Brain microvascular endothelial cell (primary cell): Measurements from ENCODE around the gene GABRD.

ENCODE experiments used
- DNase-seq: peaks from one replicate; pipeline ENCODE4 v3.0.0-alpha.2; 2020
- H3K27ac ChIP-seq: fragments of 250-450 bp; sonication (Bioruptor Pico); 2 replicates; pipeline ENCODE4 v1.5.1; 2020; ENCODE audit warnings: mild to moderate bottlenecking, moderate library complexity
- H3K27me3 ChIP-seq: fragments of 250-450 bp; sonication (Bioruptor Pico); replicated peaks from 2 replicates; pipeline ENCODE4 v1.5.1; 2020; ENCODE audit warnings: mild to moderate bottlenecking
- H3K36me3 ChIP-seq: fragments of 250-450 bp; sonication (Bioruptor Pico); replicated peaks from 2 replicates; pipeline ENCODE4 v1.5.1; 2020; ENCODE audit warnings: mild to moderate bottlenecking
- H3K4me3 ChIP-seq: 2 replicates; pipeline ENCODE4 v1.5.1; 2011; ENCODE audit warnings: low read depth, mild to moderate bottlenecking, control low read depth, low read length, moderate library complexity
- in situ Hi-C: cut with HindIII; loops from 2 replicates; pipeline ENCODE4 v1.10.0; 2017; ENCODE audit warnings: low sequenced_read_pairs, low pct_ligation_motif_present
- TF ChIP-seq, protein P1 (sequence below): IDR thresholded peaks from 2 replicates; pipeline ENCODE4 v1.5.1; 2011; ENCODE audit warnings: low read depth, mild to moderate bottlenecking, moderate library complexity, low read length, control low read depth, inconsistent platforms; ENCODE audit errors: missing control alignments

GABRD gene

DNA sequence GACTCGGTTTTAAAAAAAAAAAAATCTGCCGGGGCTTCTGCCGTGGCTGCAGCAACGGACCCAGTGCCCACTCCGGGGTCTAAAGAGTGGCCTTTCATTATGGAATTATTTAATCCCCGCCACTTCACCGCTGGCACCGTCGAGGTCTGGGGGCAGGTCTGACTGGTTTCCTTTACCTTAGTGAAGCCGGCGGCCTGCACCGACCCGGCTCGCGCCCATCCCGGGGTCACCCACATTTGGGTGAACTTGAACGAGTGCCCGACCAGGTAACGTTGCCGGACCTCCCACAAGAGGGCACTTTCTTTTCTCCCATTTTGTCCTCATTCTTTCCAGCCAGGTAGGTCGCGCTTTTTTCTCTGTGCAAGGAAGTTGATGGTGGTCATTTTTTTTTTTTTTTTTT is 35.4 kb downstream of the GABRD start:
- TF ChIP-seq, protein P1, sequence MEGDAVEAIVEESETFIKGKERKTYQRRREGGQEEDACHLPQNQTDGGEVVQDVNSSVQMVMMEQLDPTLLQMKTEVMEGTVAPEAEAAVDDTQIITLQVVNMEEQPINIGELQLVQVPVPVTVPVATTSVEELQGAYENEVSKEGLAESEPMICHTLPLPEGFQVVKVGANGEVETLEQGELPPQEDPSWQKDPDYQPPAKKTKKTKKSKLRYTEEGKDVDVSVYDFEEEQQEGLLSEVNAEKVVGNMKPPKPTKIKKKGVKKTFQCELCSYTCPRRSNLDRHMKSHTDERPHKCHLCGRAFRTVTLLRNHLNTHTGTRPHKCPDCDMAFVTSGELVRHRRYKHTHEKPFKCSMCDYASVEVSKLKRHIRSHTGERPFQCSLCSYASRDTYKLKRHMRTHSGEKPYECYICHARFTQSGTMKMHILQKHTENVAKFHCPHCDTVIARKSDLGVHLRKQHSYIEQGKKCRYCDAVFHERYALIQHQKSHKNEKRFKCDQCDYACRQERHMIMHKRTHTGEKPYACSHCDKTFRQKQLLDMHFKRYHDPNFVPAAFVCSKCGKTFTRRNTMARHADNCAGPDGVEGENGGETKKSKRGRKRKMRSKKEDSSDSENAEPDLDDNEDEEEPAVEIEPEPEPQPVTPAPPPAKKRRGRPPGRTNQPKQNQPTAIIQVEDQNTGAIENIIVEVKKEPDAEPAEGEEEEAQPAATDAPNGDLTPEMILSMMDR: no peak
- in situ Hi-C loops: no loop called here
- Histone ChIP-seq H3K27me3 (peaks cover 26% of the 10 kb centered on the region), H3K27ac (no peak overlapping the region), H3K36me3 (no peaks in the 10 kb centered on the region), H3K4me3 (no peak overlapping the region)
- DNase-seq: no peak

DNA sequence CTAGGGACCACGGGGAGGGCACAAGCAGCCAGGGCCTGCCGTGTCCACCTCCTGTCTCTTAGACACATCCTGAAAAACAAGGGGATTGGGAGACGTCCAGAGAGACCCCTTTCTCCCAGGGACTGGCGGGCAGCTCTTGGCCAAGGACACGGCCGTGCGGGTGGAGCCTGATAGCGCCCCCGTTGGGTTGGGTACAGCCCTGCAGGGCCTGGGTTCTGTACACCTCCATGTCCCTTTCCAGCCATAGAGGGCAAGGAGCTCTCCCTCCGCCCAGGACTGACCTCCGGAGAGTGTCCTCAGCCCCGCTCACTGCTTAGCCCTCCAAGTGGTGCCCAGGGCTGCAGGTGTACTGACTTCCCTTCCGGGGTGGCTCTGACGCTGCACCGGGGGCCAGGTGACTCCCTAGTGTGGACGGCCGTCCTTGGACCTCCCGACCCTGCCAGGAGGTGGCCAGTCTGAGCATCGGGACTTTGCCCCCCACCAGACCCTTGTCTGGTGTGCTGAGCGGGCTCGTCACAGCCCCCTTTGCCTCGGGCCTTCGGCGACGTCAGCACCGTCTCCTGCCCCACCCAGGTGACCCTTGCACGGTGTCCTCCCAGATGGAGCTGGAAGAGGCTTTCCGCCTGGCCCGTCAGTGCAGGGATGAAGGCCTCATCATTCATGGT is 36.9 kb downstream of the GABRD start:
- peaks cover 13% of the 10 kb centered on the region for H3K27me3 ChIP-seq
- no peaks in the 10 kb centered on the region for H3K36me3 ChIP-seq
- no peak overlapping the region for H3K4me3 ChIP-seq
- no peak overlapping the region for H3K27ac ChIP-seq
- TF ChIP-seq, protein P1: no peak
- in situ Hi-C loops: no loop called here
- DNase-seq: no peak

DNA sequence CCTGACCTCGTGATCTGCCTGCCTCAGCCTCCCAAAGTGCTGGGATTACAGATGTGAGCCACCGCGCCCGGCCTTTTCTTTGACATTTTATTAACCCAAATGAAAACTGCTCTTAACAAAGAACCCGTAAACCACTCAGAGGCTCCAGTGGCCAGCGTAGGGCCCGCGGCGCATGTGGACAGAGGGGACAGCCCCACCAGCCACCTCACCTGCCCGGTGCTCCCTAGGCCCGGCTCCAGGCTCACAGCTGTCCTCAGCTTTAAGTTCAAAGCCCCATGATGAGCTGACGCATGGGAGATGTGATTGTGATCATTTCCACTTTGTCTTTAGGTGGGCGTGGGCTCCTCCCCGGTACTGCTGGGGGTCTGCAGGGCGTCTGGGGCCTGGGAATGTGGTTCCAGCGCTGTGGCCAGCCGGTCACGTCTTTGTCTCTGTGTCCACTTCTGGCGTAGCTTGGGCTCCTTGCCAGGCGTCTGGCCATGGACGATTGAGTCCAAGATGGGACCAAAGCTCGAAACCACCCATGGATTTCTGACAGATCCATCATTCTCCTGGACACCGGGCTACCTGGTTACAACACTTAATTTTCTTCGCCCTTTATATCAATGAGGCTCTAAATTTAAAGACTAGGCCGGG is 37.9 kb downstream of the GABRD start:
- TF ChIP-seq, protein P1: no peak
- in situ Hi-C loops: no loop called here
- no peak overlapping the region for H3K27ac ChIP-seq
- no peak for DNase-seq
- H3K36me3 ChIP-seq: no peaks in the 10 kb centered on the region
- peaks cover 3% of the 10 kb centered on the region for H3K27me3 ChIP-seq
- H3K4me3 ChIP-seq: no peak overlapping the region

DNA sequence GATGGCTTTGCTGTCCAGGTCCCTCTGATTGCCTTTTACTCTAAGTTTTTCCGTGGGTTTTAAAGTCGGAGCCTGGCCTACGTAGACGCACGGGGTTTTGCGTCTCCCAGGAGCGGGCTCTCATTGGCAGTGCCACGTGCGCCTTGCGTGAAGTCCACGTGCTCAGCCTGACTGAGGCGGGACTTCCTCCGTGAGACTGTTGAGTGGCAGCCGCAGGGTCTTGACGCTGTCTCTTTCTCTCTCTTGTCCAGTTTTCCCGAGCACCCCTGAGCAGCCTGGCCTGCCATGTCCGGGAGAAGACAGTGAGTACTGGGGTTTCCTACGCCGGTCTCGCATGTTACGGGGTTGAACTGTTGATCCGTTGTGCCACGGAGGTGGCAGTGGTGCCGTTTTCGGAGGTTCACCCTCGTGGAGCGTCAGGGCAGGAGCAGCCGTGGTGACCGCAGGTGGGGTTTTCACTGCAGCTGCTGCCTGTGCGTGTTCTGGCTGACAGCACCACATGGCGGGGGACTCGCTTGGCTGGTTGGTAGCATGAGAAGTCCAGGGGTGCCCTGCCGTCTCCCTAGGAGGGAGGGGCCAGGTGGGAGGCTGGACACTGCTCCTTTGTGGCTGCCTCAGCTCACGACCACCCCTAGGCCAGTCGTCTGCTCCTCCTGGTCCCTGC is 40.3 kb downstream of the GABRD start:
- Histone ChIP-seq H3K27ac (no peak overlapping the region), H3K4me3 (no peak overlapping the region), H3K36me3 (no peaks in the 10 kb centered on the region), H3K27me3 (no peaks in the 10 kb centered on the region)
- TF ChIP-seq, protein P1: no peak
- in situ Hi-C loops: no loop called here
- DNase-seq: no peak

DNA sequence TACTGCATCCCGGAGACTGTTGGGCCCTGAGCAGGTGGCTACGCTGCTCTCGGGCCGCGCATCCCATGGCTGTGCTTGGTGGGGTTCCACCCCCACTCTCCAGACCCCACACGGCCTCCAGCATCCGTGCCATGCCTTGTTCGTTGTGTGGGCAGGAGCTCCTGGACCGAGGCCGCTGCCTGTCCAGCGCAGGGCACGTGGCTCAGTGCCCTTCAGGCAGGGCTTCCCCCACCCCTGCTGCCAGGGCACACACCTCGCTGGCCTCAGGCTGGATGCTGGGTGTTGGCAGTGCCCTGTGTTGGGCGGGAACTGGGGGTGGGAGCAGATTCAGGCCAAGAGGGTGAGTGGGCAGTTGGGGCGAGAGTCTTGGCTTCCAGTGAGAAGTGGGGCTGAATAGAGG is 40.9 kb downstream of the GABRD start:
- Histone ChIP-seq H3K27ac (no peak overlapping the region), H3K4me3 (no peak overlapping the region), H3K27me3 (no peaks in the 10 kb centered on the region), H3K36me3 (no peaks in the 10 kb centered on the region)
- DNase-seq: no peak
- TF ChIP-seq, protein P1: no peak
- in situ Hi-C loops: no loop called here
